ENCODE data around the gene ALKBH5.

The ALKBH5 gene

DNA sequence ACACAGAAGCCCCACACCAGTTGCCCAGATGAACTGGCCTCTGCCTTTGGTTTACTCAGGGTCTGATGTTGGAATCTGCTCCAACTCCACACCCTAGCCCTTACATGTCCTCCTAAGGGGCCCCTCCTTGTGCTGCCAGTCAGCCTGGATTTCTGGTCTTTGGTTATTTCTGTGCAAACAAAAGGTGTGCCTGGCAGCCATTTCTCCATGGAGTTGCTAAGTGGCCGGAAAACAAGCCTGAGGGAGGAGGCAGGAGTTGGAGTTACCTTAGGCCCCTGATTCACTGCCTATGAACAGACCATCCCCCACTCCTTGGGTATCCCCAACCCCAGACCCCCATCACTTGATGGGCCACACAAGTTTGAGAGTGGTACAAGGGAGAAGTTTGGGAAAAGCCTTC is 4.4 kb upstream of the ALKBH5 start:
- H3K9me3 ChIP-seq (ENCODE audit: low read length), result no peaks in the 10 kb centered on the region
- H3K9me2 ChIP-seq (ENCODE audit: low read depth, low read length), result no peaks in the 10 kb centered on the region
- no peak overlapping the region for H3K27ac ChIP-seq (ENCODE audit: low read depth, low read length, poor library complexity, severe bottlenecking)
- H3K9ac ChIP-seq (ENCODE audit: low read length), result no peak overlapping the region
- no peaks in the 10 kb centered on the region for H3K79me2 ChIP-seq (ENCODE audit: insufficient read depth, low read length)
- no peaks in the 10 kb centered on the region for H4K20me1 ChIP-seq (ENCODE audit: insufficient read depth, low read length)
- no peak overlapping the region for H3K4me2 ChIP-seq (ENCODE audit: low read length)
- no peak overlapping the region for H2AFZ ChIP-seq (ENCODE audit: low read length)
- no peak overlapping the region for H3K4me3 ChIP-seq (ENCODE audit: low read depth, low read length, poor library complexity, severe bottlenecking)
- H3K4me1 ChIP-seq (ENCODE audit: insufficient read depth, low read length, severe bottlenecking), result peaks cover 18% of the 10 kb centered on the region
- TF ChIP-seq EZH2 (IDR thresholded peaks at IDR 0.05; ENCODE audit: borderline replicate concordance, low read length), result no peak
- TF ChIP-seq, protein P1, sequence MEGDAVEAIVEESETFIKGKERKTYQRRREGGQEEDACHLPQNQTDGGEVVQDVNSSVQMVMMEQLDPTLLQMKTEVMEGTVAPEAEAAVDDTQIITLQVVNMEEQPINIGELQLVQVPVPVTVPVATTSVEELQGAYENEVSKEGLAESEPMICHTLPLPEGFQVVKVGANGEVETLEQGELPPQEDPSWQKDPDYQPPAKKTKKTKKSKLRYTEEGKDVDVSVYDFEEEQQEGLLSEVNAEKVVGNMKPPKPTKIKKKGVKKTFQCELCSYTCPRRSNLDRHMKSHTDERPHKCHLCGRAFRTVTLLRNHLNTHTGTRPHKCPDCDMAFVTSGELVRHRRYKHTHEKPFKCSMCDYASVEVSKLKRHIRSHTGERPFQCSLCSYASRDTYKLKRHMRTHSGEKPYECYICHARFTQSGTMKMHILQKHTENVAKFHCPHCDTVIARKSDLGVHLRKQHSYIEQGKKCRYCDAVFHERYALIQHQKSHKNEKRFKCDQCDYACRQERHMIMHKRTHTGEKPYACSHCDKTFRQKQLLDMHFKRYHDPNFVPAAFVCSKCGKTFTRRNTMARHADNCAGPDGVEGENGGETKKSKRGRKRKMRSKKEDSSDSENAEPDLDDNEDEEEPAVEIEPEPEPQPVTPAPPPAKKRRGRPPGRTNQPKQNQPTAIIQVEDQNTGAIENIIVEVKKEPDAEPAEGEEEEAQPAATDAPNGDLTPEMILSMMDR (IDR thresholded peaks at IDR 0.05; ENCODE audit: low read length), result no peak
- H3F3A ChIP-seq (ENCODE audit: insufficient read depth, low read length), result no peaks in the 10 kb centered on the region
- no peaks in the 10 kb centered on the region for H3K36me3 ChIP-seq (ENCODE audit: insufficient read depth, low read length)
- no peaks in the 10 kb centered on the region for H3K27me3 ChIP-seq (ENCODE audit: insufficient read depth, low read length)

- Histone ChIP-seq H3K9ac (ENCODE audit: low read length) (no peak overlapping the region), H3K27ac (ENCODE audit: low read depth, low read length, poor library complexity, severe bottlenecking) (no peak overlapping the region), H3K9me3 (ENCODE audit: low read length) (no peaks in the 10 kb centered on the region), H4K20me1 (ENCODE audit: insufficient read depth, low read length) (no peaks in the 10 kb centered on the region), H3K79me2 (ENCODE audit: insufficient read depth, low read length) (peaks cover 3% of the 10 kb centered on the region), H3K36me3 (ENCODE audit: insufficient read depth, low read length) (no peaks in the 10 kb centered on the region), H3K27me3 (ENCODE audit: insufficient read depth, low read length) (no peaks in the 10 kb centered on the region), H3K9me2 (ENCODE audit: low read depth, low read length) (no peaks in the 10 kb centered on the region), H3F3A (ENCODE audit: insufficient read depth, low read length) (no peaks in the 10 kb centered on the region), H3K4me1 (ENCODE audit: insufficient read depth, low read length, severe bottlenecking) (peaks cover 19% of the 10 kb centered on the region), H3K4me3 (ENCODE audit: low read depth, low read length, poor library complexity, severe bottlenecking) (no peak overlapping the region), H2AFZ (ENCODE audit: low read length) (no peak overlapping the region), H3K4me2 (ENCODE audit: low read length) (no peak overlapping the region)
- TF ChIP-seq, protein P1 (IDR thresholded peaks at IDR 0.05; ENCODE audit: low read length), result no peak
- TF ChIP-seq EZH2 (IDR thresholded peaks at IDR 0.05; ENCODE audit: borderline replicate concordance, low read length), result no peak
Measured at GRCh38 chr17:18179804-18180203, 3.8 kb upstream of the ALKBH5 start.

DNA sequence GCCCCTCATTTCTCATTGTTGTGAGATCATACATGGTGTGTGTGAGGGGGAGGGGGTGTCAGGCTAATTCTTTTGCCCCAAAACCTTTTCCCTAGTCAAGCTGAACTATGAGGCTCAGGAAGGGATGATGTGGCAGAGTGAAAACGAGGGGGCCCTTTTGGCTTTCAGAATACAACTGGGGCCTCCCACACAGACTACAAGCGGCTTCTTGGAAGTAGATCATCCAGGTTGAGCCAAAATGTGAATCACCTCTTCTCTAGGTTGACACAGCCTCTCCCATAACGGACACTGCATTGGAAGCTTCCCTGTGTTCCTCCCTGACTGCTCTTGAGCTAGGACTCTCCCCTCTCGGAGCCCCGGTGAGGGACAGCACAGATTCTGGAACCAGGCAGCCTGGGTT is 2.3 kb upstream of the ALKBH5 start:
- H4K20me1 ChIP-seq (ENCODE audit: insufficient read depth, low read length), result no peaks in the 10 kb centered on the region
- no peaks in the 10 kb centered on the region for H3K9me2 ChIP-seq (ENCODE audit: low read depth, low read length)
- no peaks in the 10 kb centered on the region for H3K27me3 ChIP-seq (ENCODE audit: insufficient read depth, low read length)
- no peak overlapping the region for H3K4me2 ChIP-seq (ENCODE audit: low read length)
- H3K36me3 ChIP-seq (ENCODE audit: insufficient read depth, low read length), result peaks cover 7% of the 10 kb centered on the region; the same call in 1 of the 2 replicates
- no peaks in the 10 kb centered on the region for H3F3A ChIP-seq (ENCODE audit: insufficient read depth, low read length)
- TF ChIP-seq EZH2 (IDR thresholded peaks at IDR 0.05; ENCODE audit: borderline replicate concordance, low read length), result no peak
- TF ChIP-seq, protein P1 (IDR thresholded peaks at IDR 0.05; ENCODE audit: low read length), result no peak
- H2AFZ ChIP-seq (ENCODE audit: low read length), result no peak overlapping the region
- no peak overlapping the region for H3K9ac ChIP-seq (ENCODE audit: low read length)
- no peaks in the 10 kb centered on the region for H3K9me3 ChIP-seq (ENCODE audit: low read length)
- H3K27ac ChIP-seq (ENCODE audit: low read depth, low read length, poor library complexity, severe bottlenecking), result no peak overlapping the region
- H3K4me3 ChIP-seq (ENCODE audit: low read depth, low read length, poor library complexity, severe bottlenecking), result no peak overlapping the region
- peaks cover 30% of the 10 kb centered on the region for H3K4me1 ChIP-seq (ENCODE audit: insufficient read depth, low read length, severe bottlenecking)
- H3K79me2 ChIP-seq (ENCODE audit: insufficient read depth, low read length), result peaks cover 18% of the 10 kb centered on the region

Measured in OCI-LY1 (cell line).